GM11168 (cell line): ENCODE data around the gene AMACR.

ENCODE experiments used
- in situ Hi-C: fragments of 300-500 bp; cut with MboI; formaldehyde crosslinking; loops from one replicate; pipeline ENCODE4 v1.12.0; 2022; ENCODE audit warnings: low sequenced_read_pairs; ENCODE audit not compliant: unreplicated experiment

Gene AMACR

GRCh38 chr5:34007621-34008600 is at the start of gene AMACR:
TSS of gene AMACR (minus strand) at chr5:34008050. CDS start at chr5:34008019, 31 bp downstream.
- in situ Hi-C loops, result no loop called here

- in situ Hi-C loops, result no loop called here
Observed at GRCh38 chr5:34057569-34057968, 49.7 kb upstream of the AMACR start.

GRCh38 chr5:34057118-34057517 is 49.3 kb upstream of the AMACR start:
- in situ Hi-C loops, result no loop called here

GRCh38 chr5:34055667-34056066 is 47.8 kb upstream of the AMACR start:
- in situ Hi-C loops, result no loop called here

GRCh38 chr5:34054400-34054729 is 46.5 kb upstream of the AMACR start:
- in situ Hi-C loops, result no loop called here

- in situ Hi-C loops, result no loop called here
Observed at GRCh38 chr5:34053571-34054399, 45.9 kb upstream of the AMACR start.

GRCh38 chr5:34053133-34053532 is 45.3 kb upstream of the AMACR start:
- in situ Hi-C loops, result no loop called here

- in situ Hi-C loops, result no loop called here
Observed at GRCh38 chr5:34051374-34051980, 43.6 kb upstream of the AMACR start.

GRCh38 chr5:34047774-34048572 is 40.1 kb upstream of the AMACR start:
- in situ Hi-C loops, result loop anchor here (10.0 kb wide), 1 partner anchor 147 kb away; no protein-coding TSS in a partner anchor

- in situ Hi-C loops, result loop anchor here (10.0 kb wide), 1 partner anchor 148 kb away; no protein-coding TSS in a partner anchor
Observed at GRCh38 chr5:34047143-34047542, 39.3 kb upstream of the AMACR start.

GRCh38 chr5:34045996-34046395 is 38.1 kb upstream of the AMACR start:
- in situ Hi-C loops, result loop anchor here (10.0 kb wide), 1 partner anchor 149 kb away; no protein-coding TSS in a partner anchor

GRCh38 chr5:34045023-34045422 is 37.2 kb upstream of the AMACR start:
- in situ Hi-C loops, result loop anchor here (10.0 kb wide), 1 partner anchor 150 kb away; no protein-coding TSS in a partner anchor

GRCh38 chr5:34043099-34043876 is 35.4 kb upstream of the AMACR start, which contains the start of gene C1QTNF3:
TSS of gene C1QTNF3 (minus strand) at chr5:34043213. CDS start at chr5:34043125, 88 bp downstream.
- in situ Hi-C loops, result loop anchor here (10.0 kb wide), 1 partner anchor 152 kb away; no protein-coding TSS in a partner anchor

GRCh38 chr5:34042321-34042720 is 34.5 kb upstream of the AMACR start:
- in situ Hi-C loops, result loop anchor here (10.0 kb wide), 1 partner anchor 152 kb away; no protein-coding TSS in a partner anchor

GRCh38 chr5:34041247-34041972 is 33.6 kb upstream of the AMACR start:
- in situ Hi-C loops, result loop anchor here (10.0 kb wide), 1 partner anchor 153 kb away; no protein-coding TSS in a partner anchor

- in situ Hi-C loops, result loop anchor here (10.0 kb wide), 1 partner anchor 154 kb away; no protein-coding TSS in a partner anchor
Observed at GRCh38 chr5:34040472-34040871, 32.6 kb upstream of the AMACR start.

GRCh38 chr5:34039398-34040157 is 31.7 kb upstream of the AMACR start:
- in situ Hi-C loops, result loop anchor here (10.0 kb wide), 1 partner anchor 155 kb away; no protein-coding TSS in a partner anchor
